Measurements from ENCODE around the gene RNPC3.
"Not testable (repeated sequence)": the region's sequence is repeated elsewhere in the genome, so short reads cannot be mapped to it uniquely, and the experiment has no call there.

RNPC3 gene

GRCh38 chr1:103523346-103523745 is 2.2 kb upstream of the RNPC3 start:
- H3K4me3 Mint-ChIP-seq: no peak overlapping the region
- H3K27ac Mint-ChIP-seq: no peak overlapping the region
- peaks cover 6% of the 10 kb centered on the region for H3K36me3 Mint-ChIP-seq (ENCODE audit: low read depth)
- H3K4me1 Mint-ChIP-seq (ENCODE audit: low read depth): peaks cover 22% of the 10 kb centered on the region
- H3K27me3 Mint-ChIP-seq (ENCODE audit: low read depth): peaks cover 5% of the 10 kb centered on the region
- H3K9me3 Mint-ChIP-seq: no peaks in the 10 kb centered on the region

GRCh38 chr1:103525114-103525606 is 339 bp upstream of the RNPC3 start:
- Mint-ChIP-seq H3K36me3 (ENCODE audit: low read depth) (peaks cover 15% of the 10 kb centered on the region), H3K9me3 (no peaks in the 10 kb centered on the region), H3K27me3 (ENCODE audit: low read depth) (peaks cover 5% of the 10 kb centered on the region), H3K4me3 (peak overlapping the region; percentile 75), H3K4me1 (ENCODE audit: low read depth) (peaks cover 35% of the 10 kb centered on the region), H3K27ac (peak overlapping the region; percentile 60)

GRCh38 chr1:103527331-103527730 is 1.8 kb downstream of the RNPC3 start:
- Mint-ChIP-seq H3K9me3 (no peaks in the 10 kb centered on the region), H3K4me1 (ENCODE audit: low read depth) (peaks cover 48% of the 10 kb centered on the region), H3K27me3 (ENCODE audit: low read depth) (peaks cover 5% of the 10 kb centered on the region), H3K36me3 (ENCODE audit: low read depth) (peaks cover 32% of the 10 kb centered on the region), H3K4me3 (peak overlapping the region; percentile 76), H3K27ac (peak overlapping the region; percentile 47)

GRCh38 chr1:103529746-103530145 is 4.2 kb downstream of the RNPC3 start:
- Mint-ChIP-seq H3K9me3 (no peaks in the 10 kb centered on the region), H3K4me3 (no peak overlapping the region), H3K27me3 (ENCODE audit: low read depth) (no peaks in the 10 kb centered on the region), H3K27ac (no peak overlapping the region), H3K4me1 (ENCODE audit: low read depth) (peaks cover 59% of the 10 kb centered on the region), H3K36me3 (ENCODE audit: low read depth) (peaks cover 42% of the 10 kb centered on the region)

GRCh38 chr1:103538226-103538625 is 12.7 kb downstream of the RNPC3 start:
- no peak overlapping the region for H3K4me3 Mint-ChIP-seq
- peaks cover 6% of the 10 kb centered on the region for H3K4me1 Mint-ChIP-seq (ENCODE audit: low read depth)
- no peak overlapping the region for H3K27ac Mint-ChIP-seq
- H3K36me3 Mint-ChIP-seq (ENCODE audit: low read depth): peaks cover 33% of the 10 kb centered on the region
- H3K9me3 Mint-ChIP-seq: no peaks in the 10 kb centered on the region
- no peaks in the 10 kb centered on the region for H3K27me3 Mint-ChIP-seq (ENCODE audit: low read depth)

GRCh38 chr1:103541431-103541830 is 15.9 kb downstream of the RNPC3 start:
- Mint-ChIP-seq H3K4me1 (ENCODE audit: low read depth) (no peaks in the 10 kb centered on the region), H3K27ac (no peak overlapping the region), H3K27me3 (ENCODE audit: low read depth) (no peaks in the 10 kb centered on the region), H3K9me3 (no peaks in the 10 kb centered on the region), H3K4me3 (no peak overlapping the region), H3K36me3 (ENCODE audit: low read depth) (peaks cover 37% of the 10 kb centered on the region)

- Mint-ChIP-seq H3K4me3 (no peak overlapping the region), H3K9me3 (no peaks in the 10 kb centered on the region), H3K36me3 (ENCODE audit: low read depth) (peaks cover 30% of the 10 kb centered on the region), H3K4me1 (ENCODE audit: low read depth) (no peaks in the 10 kb centered on the region), H3K27ac (no peak overlapping the region), H3K27me3 (ENCODE audit: low read depth) (no peaks in the 10 kb centered on the region)
Observed at GRCh38 chr1:103546496-103546895, 21.0 kb downstream of the RNPC3 start.

- Mint-ChIP-seq H3K27ac (no peak overlapping the region), H3K9me3 (no peaks in the 10 kb centered on the region), H3K27me3 (ENCODE audit: low read depth) (no peaks in the 10 kb centered on the region)
Observed at GRCh38 chr1:103547840-103548239, 22.3 kb downstream of the RNPC3 start.

GRCh38 chr1:103560427-103560826 is 34.9 kb downstream of the RNPC3 start:
- H3K27ac Mint-ChIP-seq: no peak overlapping the region

More at GRCh38 chr1:103547840-103548239, 22.3 kb downstream of the RNPC3 start:
- Mint-ChIP-seq H3K4me1 (ENCODE audit: low read depth) (no peaks in the 10 kb centered on the region), H3K36me3 (ENCODE audit: low read depth) (peaks cover 30% of the 10 kb centered on the region), H3K4me3 (no peak overlapping the region)

GRCh38 chr1:103561124-103561523 is 35.6 kb downstream of the RNPC3 start:
- not testable (repeated sequence) for H3K9me3 Mint-ChIP-seq; H3K27me3 Mint-ChIP-seq (ENCODE audit: low read depth); H3K27ac Mint-ChIP-seq; H3K36me3 Mint-ChIP-seq (ENCODE audit: low read depth); H3K4me3 Mint-ChIP-seq; H3K4me1 Mint-ChIP-seq (ENCODE audit: low read depth)

More at GRCh38 chr1:103560427-103560826, 34.9 kb downstream of the RNPC3 start:
- H3K27me3 Mint-ChIP-seq (ENCODE audit: low read depth): no peaks in the 10 kb centered on the region
- H3K4me3 Mint-ChIP-seq: no peak overlapping the region
- no peaks in the 10 kb centered on the region for H3K9me3 Mint-ChIP-seq
- H3K4me1 Mint-ChIP-seq (ENCODE audit: low read depth): no peaks in the 10 kb centered on the region
- H3K36me3 Mint-ChIP-seq (ENCODE audit: low read depth): peaks cover 5% of the 10 kb centered on the region

- no peaks in the 10 kb centered on the region for H3K27me3 Mint-ChIP-seq (ENCODE audit: low read depth)
- H3K4me1 Mint-ChIP-seq (ENCODE audit: low read depth): no peaks in the 10 kb centered on the region
- H3K4me3 Mint-ChIP-seq: no peak overlapping the region
- no peak overlapping the region for H3K27ac Mint-ChIP-seq
- peaks cover 1% of the 10 kb centered on the region for H3K36me3 Mint-ChIP-seq (ENCODE audit: low read depth)
- H3K9me3 Mint-ChIP-seq: no peaks in the 10 kb centered on the region
Observed at GRCh38 chr1:103561643-103562395, 36.3 kb downstream of the RNPC3 start.

GRCh38 chr1:103563056-103563455 is 37.6 kb downstream of the RNPC3 start:
- Mint-ChIP-seq H3K27me3 (ENCODE audit: low read depth) (no peaks in the 10 kb centered on the region), H3K4me1 (ENCODE audit: low read depth) (no peaks in the 10 kb centered on the region)

GRCh38 chr1:103569493-103569892 is 44.0 kb downstream of the RNPC3 start:
- H3K36me3 Mint-ChIP-seq (ENCODE audit: low read depth): no peaks in the 10 kb centered on the region
- no peak overlapping the region for H3K4me3 Mint-ChIP-seq
- H3K9me3 Mint-ChIP-seq: no peaks in the 10 kb centered on the region
- no peaks in the 10 kb centered on the region for H3K27me3 Mint-ChIP-seq (ENCODE audit: low read depth)
- H3K4me1 Mint-ChIP-seq (ENCODE audit: low read depth): no peaks in the 10 kb centered on the region
- no peak overlapping the region for H3K27ac Mint-ChIP-seq

More at GRCh38 chr1:103563056-103563455, 37.6 kb downstream of the RNPC3 start:
- Mint-ChIP-seq H3K27ac (no peak overlapping the region), H3K9me3 (no peaks in the 10 kb centered on the region), H3K4me3 (no peak overlapping the region), H3K36me3 (ENCODE audit: low read depth) (no peaks in the 10 kb centered on the region)

- H3K27ac Mint-ChIP-seq; H3K4me3 Mint-ChIP-seq; H3K9me3 Mint-ChIP-seq; H3K27me3 Mint-ChIP-seq (ENCODE audit: low read depth); H3K4me1 Mint-ChIP-seq (ENCODE audit: low read depth); H3K36me3 Mint-ChIP-seq (ENCODE audit: low read depth): not testable (repeated sequence)
Observed at GRCh38 chr1:103571289-103571688, 45.8 kb downstream of the RNPC3 start, which contains the start of gene AMY2B. Gene AMY2B (plus strand): TSS chr1:103571589. CDS start chr1:103571603, 14 bp downstream.

GRCh38 chr1:103576065-103576464 is 50.6 kb downstream of the RNPC3 start:
- no peaks in the 10 kb centered on the region for H3K27me3 Mint-ChIP-seq (ENCODE audit: low read depth)
- no peaks in the 10 kb centered on the region for H3K4me1 Mint-ChIP-seq (ENCODE audit: low read depth)
- no peaks in the 10 kb centered on the region for H3K36me3 Mint-ChIP-seq (ENCODE audit: low read depth)
- H3K9me3 Mint-ChIP-seq: no peaks in the 10 kb centered on the region
- H3K27ac Mint-ChIP-seq: no peak overlapping the region
- H3K4me3 Mint-ChIP-seq: no peak overlapping the region

Measured in T-helper 1 cell treated with Interleukin-12 subunit alpha and Interleukin-12 subunit beta and Interleukin-4 antibody, amounts not matched to agents 30 μg/mL and 1 μg/mL, for 36 hours (primary cell).